Amniotic stem cell (primary cell): ENCODE measurements around the gene GPR146.
A peak's percentile ranks its signal among the peaks of the same experiment; 100 is the strongest.
"Not testable (repeated sequence)": the region's sequence is repeated elsewhere in the genome, so short reads cannot be mapped to it uniquely, and the experiment has no call there.

Source experiments
- DNase-seq: peaks from one replicate; lab custom pipeline; 2025; lab: John Stamatoyannopoulos, UW

GPR146 gene

GRCh38 chr7:1044189-1045068 is at the start of gene GPR146:
GPR146 (plus strand) TSS chr7:1044546; CDS start chr7:1057516, 12,970 bp downstream.
- peak; percentile 96 for DNase-seq

GRCh38 chr7:994592-995308 is 49.6 kb upstream of the GPR146 start:
- no peak for DNase-seq

GRCh38 chr7:995571-995970 is 48.8 kb upstream of the GPR146 start:
- DNase-seq: no peak

- no peak for DNase-seq
These were observed 48.1 kb upstream of the GPR146 start for GRCh38 chr7:996079-996872.

- DNase-seq: no peak
These were observed 46.6 kb upstream of the GPR146 start for GRCh38 chr7:997404-998395.

- no peak for DNase-seq
These were observed 45.0 kb upstream of the GPR146 start for GRCh38 chr7:999149-999879.

GRCh38 chr7:999941-1000935 is 44.1 kb upstream of the GPR146 start:
- DNase-seq: no peak

GRCh38 chr7:1001069-1001770 is 43.1 kb upstream of the GPR146 start:
- not testable (repeated sequence) for DNase-seq

- DNase-seq: not testable (repeated sequence)
These were observed 42.3 kb upstream of the GPR146 start for GRCh38 chr7:1002026-1002425.

- DNase-seq: not testable (repeated sequence)
These were observed 41.9 kb upstream of the GPR146 start for GRCh38 chr7:1002445-1002844.

GRCh38 chr7:1004018-1004852 is 40.1 kb upstream of the GPR146 start:
- DNase-seq: no peak

GRCh38 chr7:1005303-1005702 is 39.0 kb upstream of the GPR146 start:
- no peak for DNase-seq

- DNase-seq: no peak
These were observed 36.4 kb upstream of the GPR146 start for GRCh38 chr7:1007901-1008300.

- no peak for DNase-seq
These were observed 35.5 kb upstream of the GPR146 start for GRCh38 chr7:1008733-1009363.

- no peak for DNase-seq
These were observed 34.6 kb upstream of the GPR146 start for GRCh38 chr7:1009747-1010146.

GRCh38 chr7:1010226-1010625 is 34.1 kb upstream of the GPR146 start:
- no peak for DNase-seq
